Panc1 (cell line): ENCODE measurements around the gene RETREG3.

Experiments
- CTCF ChIP-seq: fragments of 450-650 bp; IDR thresholded peaks from 2 replicates; pipeline ENCODE4 v1.5.1; 2017; ENCODE audit warnings: mild to moderate bottlenecking
- POLR2AphosphoS5 ChIP-seq: IDR thresholded peaks from 2 replicates; pipeline ENCODE4 v1.6.1; 2012; ENCODE audit warnings: mild to moderate bottlenecking, low read depth, low read length, moderate library complexity
- REST ChIP-seq, 2 experiments: IDR thresholded peaks; 2 replicates each; pipeline ENCODE4 v1.6.1; 2011 to 2012; ENCODE audit warnings: low read depth in 2 of 2, control low read depth in 1 of 2, low read length in 1 of 2, mild to moderate bottlenecking in 1 of 2, moderate library complexity in 1 of 2; ENCODE audit not compliant: insufficient read depth in 1 of 2
- TCF7L2 ChIP-seq: IDR thresholded peaks from 2 replicates; pipeline ENCODE4 v1.6.1; 2011; ENCODE audit warnings: mild to moderate bottlenecking, low read depth, low read length, inconsistent platforms

GRCh38 chr17:42629411-42630009, 20.3 kb upstream of the RETREG3 start:
- TF ChIP-seq CTCF (no peak), POLR2AphosphoS5 (no peak), TCF7L2 (no peak), REST (IDR thresholded peaks at IDR 0.05; ENCODE audit: insufficient read depth in 1 of 2, low read depth in 2 of 2, low read length in 1 of 2) (no peak)
